Left cardiac atrium (tissue), 4 donors: ENCODE measurements around the gene MBP. TPM values are rescaled to one million over a fixed set of nuclear protein-coding genes. Genes with fewer than 3 reads are reported as not detected.

Source experiments
- ATAC-seq, 2 donors: fragments of 200-7000 bp; cut with Tn5 transposase; one replicate each; pipeline ENCODE4 v1.9.1; 2020; ENCODE audit warnings: mild to moderate bottlenecking in 2 of 2, moderate library complexity in 2 of 2
- DNase-seq: peaks from one replicate; pipeline ENCODE4 v3.0.0-alpha.2; 2020
- intact Hi-C, 2 donors: fragments of 100-400 bp; cut with DNase I; formaldehyde crosslinking; loops; one replicate each; pipeline versions ENCODE4 v1.14.1 to v1.15.1; 2022 to 2023
- total RNA-seq, 2 donors: library from RNA; stranded (reverse); fragmentation: NEBNext Ultra II Directional; extraction: Animal tissue kit (Norgen Biotek cat#: 25700); gene quantifications; one replicate each; pipeline ENCODE4 v1.2.1, GENCODE V29; 2021
- donor health status: DM: no; HTN: yes; CAD: no.
- donor health status: DM: no; HTN: yes; CAD: no; lungs with severe emphysema.
- donor health status: DM: yes; HTN: yes; CAD: no.
- donor health status: Dilated cardiomyopathy.

The MBP gene
- total RNA-seq, 2 donors from 2014 or later: 21.7 to 24.7 TPM

- DNase-seq (no peak), ATAC-seq (peak; percentile 67 to 70)
- intact Hi-C loops: no loop called here
These were observed 24.4 kb downstream of the MBP start for GRCh38 chr18:77108001-77108692.

GRCh38 chr18:77107292-77107691 lies 25.3 kb downstream of the MBP start:
- DNase-seq: no peak
- ATAC-seq: peak; percentile 17 to 29
- intact Hi-C loops: no loop called here

GRCh38 chr18:77106331-77106730 lies 26.3 kb downstream of the MBP start:
- DNase-seq (no peak), ATAC-seq (no peak)
- intact Hi-C loops: no loop called here

DNA sequence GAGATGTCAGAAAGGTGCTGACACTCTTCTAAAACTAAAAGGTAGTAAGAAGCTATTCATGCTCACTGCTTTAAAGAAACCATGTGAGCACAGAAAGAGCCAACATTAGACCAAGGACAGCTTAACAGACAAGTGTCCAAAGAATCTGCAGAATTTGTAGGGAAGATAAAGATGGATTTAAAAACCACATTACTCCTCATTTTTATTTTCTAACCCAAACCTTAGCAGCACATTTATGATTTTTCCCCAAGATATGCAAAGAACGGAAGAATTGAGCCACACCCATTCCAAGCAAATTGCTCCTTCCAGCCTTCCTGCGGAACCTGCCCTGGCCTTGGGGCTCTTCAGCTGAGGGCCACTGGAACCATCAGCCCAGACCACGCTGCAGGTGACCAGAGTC lies 26.9 kb downstream of the MBP start:
- DNase-seq: no peak
- no peak for ATAC-seq
- intact Hi-C loops: no loop called here

DNA sequence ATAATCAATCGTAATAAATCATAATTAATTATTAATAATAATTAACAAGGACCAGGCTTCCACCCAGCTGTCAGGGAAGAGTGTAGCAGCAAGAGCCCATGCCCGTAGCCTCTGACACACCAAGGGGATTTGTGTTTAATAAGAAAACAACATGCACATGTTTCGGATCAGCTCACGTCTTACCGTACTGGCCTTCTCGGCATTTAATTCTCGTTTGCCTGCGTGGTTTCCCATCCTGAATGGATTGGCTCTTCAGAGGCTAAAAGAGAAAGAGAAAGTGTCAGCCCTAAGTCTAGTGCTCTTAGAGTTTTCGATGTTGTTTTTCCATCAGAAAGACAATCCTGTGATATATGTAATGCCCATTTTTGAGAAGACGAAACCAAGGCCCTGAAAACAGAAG lies 27.6 kb downstream of the MBP start:
- DNase-seq: no peak
- intact Hi-C loops: no loop called here
- no peak for ATAC-seq

- DNase-seq: no peak
- intact Hi-C loops: no loop called here
- peak in 1 of 2 donors; percentile 14 for ATAC-seq
These were observed 28.5 kb downstream of the MBP start for GRCh38 chr18:77103991-77104531.

DNA sequence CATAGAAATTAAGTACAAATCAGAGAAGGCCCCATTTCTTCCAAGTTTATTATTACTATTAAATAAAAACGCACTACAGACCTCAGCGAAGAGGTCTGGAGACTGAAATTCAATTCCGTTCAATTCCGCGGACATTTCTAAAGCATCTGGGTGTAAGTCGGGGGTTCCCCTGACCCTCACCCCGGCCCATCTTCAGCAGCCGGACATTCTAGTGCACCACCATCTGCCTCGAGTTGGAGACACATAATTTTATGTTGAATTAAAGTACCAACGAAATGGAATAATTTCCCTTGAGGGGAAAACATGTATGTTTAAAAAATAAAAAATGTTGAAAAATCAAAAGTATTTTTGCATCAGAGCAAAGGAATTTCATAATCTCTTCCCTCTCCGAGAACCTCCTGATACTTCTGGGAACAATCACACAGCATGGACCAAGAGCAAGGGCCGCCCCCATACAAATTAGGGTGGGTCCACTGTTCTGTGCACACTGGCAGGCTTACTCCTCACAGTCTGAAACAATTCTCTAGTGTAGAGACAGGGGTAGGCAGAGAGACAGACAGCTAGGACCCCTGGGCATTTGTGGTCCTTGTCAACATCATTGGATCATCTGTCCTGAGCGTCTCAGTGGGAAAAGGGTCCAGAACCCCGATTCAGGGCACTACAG lies 29.3 kb downstream of the MBP start:
- ATAC-seq (peak in 1 of 2 donors; percentile 27), DNase-seq (no peak)
- intact Hi-C loops: no loop called here

DNA sequence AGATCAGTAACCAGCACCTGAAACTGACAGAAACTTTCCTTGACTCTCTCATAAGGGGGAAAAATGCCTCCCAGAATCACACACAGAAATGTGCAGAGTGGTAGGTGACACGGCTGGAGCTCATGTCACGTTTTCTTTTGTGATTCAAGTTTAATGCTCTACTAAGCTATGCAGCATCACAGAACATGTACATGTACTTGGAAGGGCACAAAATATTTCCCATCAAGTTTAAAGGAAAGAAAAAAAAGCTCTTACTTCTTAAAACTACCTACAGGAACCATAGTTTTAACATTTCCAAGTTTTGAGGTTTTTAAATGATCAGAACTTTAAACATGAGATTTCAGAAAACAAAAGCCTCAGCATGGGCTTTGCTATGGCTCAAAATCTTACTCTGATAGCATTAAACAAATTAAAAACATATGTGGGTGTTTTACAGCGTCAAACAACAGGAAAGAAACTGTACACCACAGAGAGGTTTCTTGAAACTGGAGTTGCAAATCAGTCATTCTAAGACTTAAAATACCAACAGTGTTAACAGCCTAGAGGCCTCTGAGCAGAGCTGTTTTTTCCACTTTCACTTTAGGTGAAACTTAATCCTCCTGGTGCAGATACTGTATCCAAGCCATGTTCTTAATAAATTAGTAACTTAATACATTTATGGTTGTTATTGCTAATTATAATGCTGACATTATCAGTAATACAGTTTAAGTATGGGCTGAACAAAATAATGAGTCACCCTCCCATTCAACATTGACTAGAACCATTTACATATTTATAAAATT lies 30.1 kb downstream of the MBP start:
- ATAC-seq (peak; percentile 6 to 14), DNase-seq (no peak)
- intact Hi-C loops: no loop called here

GRCh38 chr18:77101410-77102258 lies 30.9 kb downstream of the MBP start:
- intact Hi-C loops: no loop called here
- peak; percentile 53 to 91 for ATAC-seq

DNA sequence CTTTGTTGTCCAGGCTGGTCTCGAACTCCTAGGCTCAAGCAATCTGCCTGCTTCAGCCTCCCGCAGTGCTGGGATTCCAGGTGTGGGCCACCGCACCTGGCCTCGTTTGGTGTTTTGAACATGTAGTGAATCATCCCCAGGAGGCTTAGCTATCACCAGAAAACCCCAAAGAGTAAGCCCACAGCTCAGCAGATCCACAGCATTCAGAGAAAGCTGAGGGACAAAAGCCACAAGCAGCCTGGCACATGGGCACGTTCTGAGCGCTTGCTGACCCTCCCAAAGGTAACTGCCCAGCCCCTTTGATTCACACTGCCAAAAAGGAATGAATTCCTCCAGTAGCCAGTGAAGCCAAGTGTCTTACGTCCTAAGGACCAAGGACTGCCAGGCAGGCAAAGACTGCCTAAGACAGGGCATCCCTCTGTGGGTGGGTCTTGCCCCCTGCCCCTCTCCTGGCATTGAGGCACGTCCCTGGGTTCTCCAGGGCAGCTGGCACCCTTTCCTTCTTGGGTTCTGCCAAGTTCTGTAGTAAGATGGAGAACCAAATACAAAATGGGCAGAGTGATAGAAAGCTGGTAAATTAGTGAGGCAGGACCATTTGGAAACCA lies 31.7 kb downstream of the MBP start:
- DNase-seq: no peak
- no peak for ATAC-seq
- intact Hi-C loops: no loop called here

More at GRCh38 chr18:77101410-77102258, 30.9 kb downstream of the MBP start:
- DNase-seq: peak; percentile 88

- no peak for ATAC-seq
- intact Hi-C loops: no loop called here
- DNase-seq: peak; percentile 55
These were observed 32.9 kb downstream of the MBP start for GRCh38 chr18:77099485-77100370.

DNA sequence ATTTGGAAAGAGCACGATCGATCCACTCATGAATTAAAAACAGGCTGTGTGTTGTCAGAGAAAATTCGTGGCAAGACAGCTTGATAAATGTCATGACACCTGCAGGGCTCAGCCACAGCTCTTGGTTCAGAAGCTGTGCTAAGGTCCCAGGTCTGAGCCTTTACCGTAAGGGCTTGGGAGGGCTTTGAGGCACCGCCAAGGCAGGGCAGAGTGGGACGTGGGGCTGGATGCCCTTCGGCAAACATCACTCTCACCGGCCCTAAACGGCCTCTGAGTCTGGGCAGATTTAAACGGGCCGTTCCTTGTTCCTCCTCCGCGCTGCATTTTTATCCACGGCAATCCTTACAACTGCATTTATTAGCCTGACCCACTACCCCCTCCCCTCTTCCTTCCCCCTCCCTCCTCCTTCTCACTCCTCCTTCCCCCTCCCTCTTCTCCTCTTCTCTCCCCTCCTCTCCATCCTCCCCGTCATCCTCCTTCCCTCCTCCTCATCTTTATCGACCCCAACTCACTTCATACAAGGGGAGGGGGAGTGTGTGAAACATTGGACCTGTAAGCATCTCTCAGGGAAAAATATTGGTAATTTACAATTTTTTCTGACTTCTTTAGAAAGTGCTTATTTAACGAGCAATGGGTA lies 33.9 kb downstream of the MBP start:
- DNase-seq: no peak
- intact Hi-C loops: no loop called here
- ATAC-seq: no peak

GRCh38 chr18:77098029-77098428 lies 34.6 kb downstream of the MBP start:
- no peak for ATAC-seq
- intact Hi-C loops: no loop called here

DNA sequence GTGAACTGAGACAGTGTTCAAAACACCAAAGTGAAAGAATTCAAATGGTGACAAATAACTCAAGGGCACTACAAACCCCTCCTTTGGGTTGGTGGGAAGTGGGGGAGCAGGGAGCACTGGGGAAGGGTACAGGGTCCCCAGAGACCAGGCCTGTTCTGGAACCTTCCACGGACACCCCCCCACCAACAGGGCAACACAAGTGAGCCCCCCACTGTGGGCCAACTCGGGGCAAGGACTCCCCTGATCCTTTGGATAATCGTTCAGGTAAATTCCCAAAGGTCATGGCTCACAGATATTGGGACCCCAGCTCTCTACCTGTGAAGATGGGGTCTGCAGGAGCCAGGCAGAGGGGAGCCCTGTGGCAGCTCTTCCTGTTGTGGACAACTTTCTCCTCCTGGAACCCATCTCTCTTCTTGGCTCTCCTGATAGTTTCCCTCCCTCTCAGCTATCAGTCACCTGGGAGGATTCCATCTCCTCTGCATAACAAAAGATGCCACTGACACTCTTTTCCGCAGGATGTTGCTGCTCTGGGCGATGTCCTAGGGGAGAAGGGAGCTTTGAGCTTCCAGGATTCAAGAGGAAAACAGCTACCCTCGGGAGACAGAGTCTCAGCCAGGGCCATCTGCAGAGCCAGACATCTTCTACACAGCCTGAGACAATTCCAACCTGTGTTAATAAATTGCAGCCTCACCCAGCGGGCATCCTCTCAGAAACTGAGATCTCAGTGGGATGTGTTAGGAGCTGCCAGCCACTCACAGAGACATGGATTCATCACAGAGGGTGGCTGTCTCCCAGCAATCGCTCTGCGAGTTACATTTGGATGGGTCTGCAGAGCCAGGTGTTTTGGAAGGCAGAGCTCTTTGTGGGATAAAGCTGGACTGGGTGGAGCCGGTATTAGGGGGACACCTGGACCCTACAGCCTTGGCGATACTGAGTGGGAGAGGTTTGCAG lies 35.4 kb downstream of the MBP start:
- intact Hi-C loops: no loop called here
- DNase-seq: no peak
- no peak for ATAC-seq

More at GRCh38 chr18:77098029-77098428, 34.6 kb downstream of the MBP start:
- no peak for DNase-seq

GRCh38 chr18:77095391-77096371 lies 36.9 kb downstream of the MBP start:
- intact Hi-C loops: no loop called here
- DNase-seq (no peak), ATAC-seq (peak in 1 of 2 donors; percentile 16)
